ENCODE measurements around the gene KDR. TPM values are rescaled to one million over a fixed set of nuclear protein-coding genes. Genes with fewer than 3 reads are reported as not detected.

The KDR gene
- total RNA-seq: 1 to 10 TPM; 1.9 to 7.5 (median 3.9) TPM

DNA sequence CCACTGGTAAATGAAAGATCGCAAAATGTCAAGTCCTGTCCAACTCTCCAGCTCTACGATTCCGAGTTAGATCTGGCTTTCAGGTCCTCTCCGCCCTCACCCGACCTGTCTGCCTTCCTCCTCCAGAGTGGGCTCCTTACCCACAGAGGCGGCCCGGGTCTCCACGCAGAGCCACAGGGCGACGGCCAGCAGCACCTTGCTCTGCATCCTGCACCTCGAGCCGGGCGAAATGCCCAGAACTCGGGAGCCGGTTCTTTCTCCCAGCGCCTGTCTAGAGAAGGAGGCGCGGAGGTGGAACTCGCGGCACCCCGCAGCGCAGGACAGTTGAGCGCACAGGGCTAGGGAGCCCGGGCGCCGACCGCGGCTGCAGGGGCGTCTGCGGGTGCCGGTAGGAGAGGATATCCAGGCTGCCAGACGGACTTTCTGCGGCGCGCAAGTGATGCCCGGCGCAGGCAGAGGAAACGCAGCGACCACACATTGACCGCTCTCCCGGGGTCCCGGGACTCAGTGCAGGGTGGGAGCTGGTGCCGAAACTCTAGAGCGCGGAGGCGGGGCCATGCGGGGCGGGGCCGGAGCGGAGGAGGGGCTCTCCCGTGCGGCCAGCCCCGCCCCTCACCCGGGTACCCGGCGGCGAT is at the start of gene KDR:
Gene KDR, minus strand, starts transcription at position 509 of the 635 bp plus-strand sequence. Its CDS starts 302 bp downstream, at position 207.
- in situ Hi-C loops (cut with MboI; ENCODE audit: low pct_ligation_motif_present in 1 of 4, low pct_unique_long_range_greater_than_20kb in 1 of 4, low sequenced_read_pairs in 3 of 4): no loop called here
- H3K9me3 ChIP-seq: no peaks in the 10 kb centered on the region
- peaks cover 35% of the 10 kb centered on the region for H3K27me3 ChIP-seq
- H3K27ac ChIP-seq: peak within 1 kb of the TSS in 2 of 4 donors; percentile 3 to 12
- peak within 1 kb of the TSS in 3 of 4 donors; percentile 15 to 44 (median 21) for H3K4me3 ChIP-seq
- intact Hi-C loops (cut with DNase I; ENCODE audit: low total_unique reads): no loop called here
- peaks cover 0 to 10% (median 3%) of the 10 kb centered on the region in 4 donors for H3K4me1 ChIP-seq
- TF ChIP-seq POLR2A (IDR thresholded peaks at IDR 0.05): no peak
- peak; percentile 26 to 64 (median 30) for TF ChIP-seq POLR2AphosphoS5 (IDR thresholded peaks at IDR 0.05)
- TF ChIP-seq EP300 (IDR thresholded peaks at IDR 0.05; ENCODE audit: low read depth): no peak
- WGBS, 2 donors (ENCODE audit: low coverage in 1 of 2): 20% methylated on average over 47 of the region's 57 CpGs; no CpG with 5 or more reads in 1 of the 2 donors
- H3K36me3 ChIP-seq: no peaks in the 10 kb centered on the region
- DNase-seq: no peak

DNA sequence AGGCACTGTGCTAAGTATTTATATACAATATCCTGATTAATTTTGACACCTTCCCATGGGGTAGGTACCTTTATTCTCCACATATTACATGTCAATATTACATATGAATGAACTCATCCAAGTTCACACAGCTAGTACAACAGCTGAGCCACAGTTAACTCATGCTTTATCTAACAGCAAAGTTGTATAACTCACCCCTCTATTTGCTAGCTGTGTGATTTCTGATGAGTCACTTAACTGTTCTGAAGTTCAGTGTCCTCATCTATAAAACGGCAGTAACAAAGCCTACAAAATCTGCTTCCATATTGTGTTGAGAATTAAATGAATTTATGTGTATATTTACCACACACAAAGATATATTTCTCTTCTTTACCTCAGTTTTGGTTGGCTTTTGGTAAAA is 48.2 kb upstream of the KDR start:
- no peaks in the 10 kb centered on the region for H3K9me3 ChIP-seq
- H3K4me3 ChIP-seq: no peak overlapping the region
- H3K4me1 ChIP-seq: no peaks in the 10 kb centered on the region
- intact Hi-C loops (cut with DNase I; ENCODE audit: low total_unique reads) (no loop called here), in situ Hi-C loops (cut with MboI; ENCODE audit: low pct_ligation_motif_present in 1 of 4, low pct_unique_long_range_greater_than_20kb in 1 of 4, low sequenced_read_pairs in 3 of 4) (no loop called here)
- H3K36me3 ChIP-seq: no peaks in the 10 kb centered on the region
- TF ChIP-seq POLR2AphosphoS5 (IDR thresholded peaks at IDR 0.05): no peak
- TF ChIP-seq, protein P1, sequence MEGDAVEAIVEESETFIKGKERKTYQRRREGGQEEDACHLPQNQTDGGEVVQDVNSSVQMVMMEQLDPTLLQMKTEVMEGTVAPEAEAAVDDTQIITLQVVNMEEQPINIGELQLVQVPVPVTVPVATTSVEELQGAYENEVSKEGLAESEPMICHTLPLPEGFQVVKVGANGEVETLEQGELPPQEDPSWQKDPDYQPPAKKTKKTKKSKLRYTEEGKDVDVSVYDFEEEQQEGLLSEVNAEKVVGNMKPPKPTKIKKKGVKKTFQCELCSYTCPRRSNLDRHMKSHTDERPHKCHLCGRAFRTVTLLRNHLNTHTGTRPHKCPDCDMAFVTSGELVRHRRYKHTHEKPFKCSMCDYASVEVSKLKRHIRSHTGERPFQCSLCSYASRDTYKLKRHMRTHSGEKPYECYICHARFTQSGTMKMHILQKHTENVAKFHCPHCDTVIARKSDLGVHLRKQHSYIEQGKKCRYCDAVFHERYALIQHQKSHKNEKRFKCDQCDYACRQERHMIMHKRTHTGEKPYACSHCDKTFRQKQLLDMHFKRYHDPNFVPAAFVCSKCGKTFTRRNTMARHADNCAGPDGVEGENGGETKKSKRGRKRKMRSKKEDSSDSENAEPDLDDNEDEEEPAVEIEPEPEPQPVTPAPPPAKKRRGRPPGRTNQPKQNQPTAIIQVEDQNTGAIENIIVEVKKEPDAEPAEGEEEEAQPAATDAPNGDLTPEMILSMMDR (IDR thresholded peaks at IDR 0.05): no peak
- TF ChIP-seq POLR2A (IDR thresholded peaks at IDR 0.05): no peak
- no peak for TF ChIP-seq EP300 (IDR thresholded peaks at IDR 0.05; ENCODE audit: low read depth)
- no peak overlapping the region for H3K27ac ChIP-seq
- H3K27me3 ChIP-seq: no peaks in the 10 kb centered on the region
- no peak for DNase-seq
- 21 to 39% methylated on average over 1 of the region's 1 CpG for WGBS, 2 donors (ENCODE audit: low coverage in 1 of 2)

GRCh38 chr4:55172694-55173287 is 47.4 kb upstream of the KDR start:
- WGBS, 2 donors (ENCODE audit: low coverage in 1 of 2): 72 to 100% methylated on average over 1 to 4 of the region's 4 CpGs

DNA sequence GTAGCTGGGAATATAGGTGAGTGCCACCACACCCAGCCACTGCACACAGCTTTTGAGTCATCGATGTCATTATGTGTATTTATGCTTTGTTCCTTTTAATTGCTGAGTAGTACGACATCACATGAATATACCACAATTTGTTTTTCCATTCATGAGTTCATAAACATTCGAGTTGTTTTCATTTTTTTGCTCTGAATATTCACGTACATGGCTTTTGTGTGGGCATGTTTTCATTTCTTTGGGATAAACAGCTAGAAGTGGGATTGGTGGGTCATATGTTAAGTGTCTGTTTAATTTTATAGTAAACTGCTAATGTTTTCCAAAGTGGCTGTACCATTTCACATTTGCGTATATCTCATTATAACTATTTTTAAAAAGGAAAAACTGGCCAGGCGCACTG is 45.1 kb upstream of the KDR start:
- H3K4me1 ChIP-seq: no peaks in the 10 kb centered on the region
- H3K36me3 ChIP-seq: no peaks in the 10 kb centered on the region
- in situ Hi-C loops (cut with MboI; ENCODE audit: low pct_ligation_motif_present in 1 of 4, low pct_unique_long_range_greater_than_20kb in 1 of 4, low sequenced_read_pairs in 3 of 4) (no loop called here), intact Hi-C loops (cut with DNase I; ENCODE audit: low total_unique reads) (no loop called here)
- H3K27ac ChIP-seq: no peak overlapping the region
- H3K4me3 ChIP-seq: no peak overlapping the region
- WGBS, 2 donors (ENCODE audit: low coverage in 1 of 2): 55 to 64% methylated on average over 4 to 6 of the region's 6 CpGs
- no peaks in the 10 kb centered on the region for H3K27me3 ChIP-seq
- H3K9me3 ChIP-seq: no peaks in the 10 kb centered on the region
- TF ChIP-seq POLR2A (IDR thresholded peaks at IDR 0.05) (no peak), POLR2AphosphoS5 (IDR thresholded peaks at IDR 0.05) (no peak), EP300 (IDR thresholded peaks at IDR 0.05; ENCODE audit: low read depth) (no peak)
- TF ChIP-seq, protein P1 (IDR thresholded peaks at IDR 0.05): no peak
- DNase-seq: no peak

More at GRCh38 chr4:55172694-55173287, 47.4 kb upstream of the KDR start:
- H3K27me3 ChIP-seq: no peaks in the 10 kb centered on the region
- no peaks in the 10 kb centered on the region for H3K36me3 ChIP-seq
- no peak overlapping the region for H3K4me3 ChIP-seq
- H3K9me3 ChIP-seq: no peaks in the 10 kb centered on the region
- H3K4me1 ChIP-seq: no peaks in the 10 kb centered on the region
- in situ Hi-C loops (cut with MboI; ENCODE audit: low pct_ligation_motif_present in 1 of 4, low pct_unique_long_range_greater_than_20kb in 1 of 4, low sequenced_read_pairs in 3 of 4): no loop called here
- no peak for TF ChIP-seq POLR2AphosphoS5 (IDR thresholded peaks at IDR 0.05)
- TF ChIP-seq, protein P1 (IDR thresholded peaks at IDR 0.05): no peak
- no peak for TF ChIP-seq EP300 (IDR thresholded peaks at IDR 0.05; ENCODE audit: low read depth)
- TF ChIP-seq POLR2A (IDR thresholded peaks at IDR 0.05): no peak
- no peak for DNase-seq
- intact Hi-C loops (cut with DNase I; ENCODE audit: low total_unique reads): no loop called here
- no peak overlapping the region for H3K27ac ChIP-seq

Data from transverse colon (tissue), 4 donors.